ENCODE data around the gene RAC2.

GRCh38 chr22:37254209-37254866 is 10.3 kb upstream of the RAC2 start:
- TF ChIP-seq CTCF (IDR thresholded peaks at IDR 0.05; ENCODE audit: control extremely low read depth in 1 of 3, insufficient read depth in 1 of 3, low read depth in 1 of 3, low read length in 3 of 3) = no peak
- TF ChIP-seq SP4 (IDR thresholded peaks at IDR 0.05; ENCODE audit: low read length) = no peak
- TF ChIP-seq MAX (IDR thresholded peaks at IDR 0.05) = no peak
- no peak for TF ChIP-seq BRCA1 (IDR thresholded peaks at IDR 0.05; ENCODE audit: low read depth, low read length)
- no peak for TF ChIP-seq POLR2A (IDR thresholded peaks at IDR 0.05; ENCODE audit: control extremely low read depth in 1 of 2, low read depth in 2 of 2, low read length in 2 of 2)
- no peak for TF ChIP-seq YY1 (IDR thresholded peaks at IDR 0.05; ENCODE audit: low read depth, low read length)
- TF ChIP-seq POLR2AphosphoS5 (IDR thresholded peaks at IDR 0.05; ENCODE audit: low read depth, low read length) = no peak
- no peak for TF ChIP-seq GTF2F1 (IDR thresholded peaks at IDR 0.05; ENCODE audit: borderline replicate concordance, low read depth, low read length)
- TF ChIP-seq EGR1 (IDR thresholded peaks at IDR 0.05; ENCODE audit: borderline replicate concordance, low read depth, low read length) = no peak
- no peak for TF ChIP-seq SUZ12 (IDR thresholded peaks at IDR 0.05; ENCODE audit: low read length)
- TF ChIP-seq EZH2 (IDR thresholded peaks at IDR 0.05; ENCODE audit: low read depth, low read length, severe bottlenecking) = no peak
- no peak for TF ChIP-seq SRF (IDR thresholded peaks at IDR 0.05; ENCODE audit: low read depth, low read length)
- no peak for TF ChIP-seq CEBPB (IDR thresholded peaks at IDR 0.05; ENCODE audit: low read depth, low read length)
- TF ChIP-seq CREB1 (IDR thresholded peaks at IDR 0.05) = no peak
